HG03442 (cell line): ENCODE measurements around the gene MPDZ.

Experiments used
- ATAC-seq: cut with Tn5 transposase; IDR thresholded peaks from one replicate; pipeline ENCODE4 v1.9.1; 2021; ENCODE audit warnings: mild to moderate bottlenecking, moderate library complexity; ENCODE audit not compliant: unreplicated experiment

MPDZ gene

GRCh38 chr9:13186091-13186490 is 93.4 kb downstream of the MPDZ start:
- no peak for ATAC-seq

GRCh38 chr9:13181652-13182051 is 97.8 kb downstream of the MPDZ start:
- ATAC-seq, result no peak

DNA sequence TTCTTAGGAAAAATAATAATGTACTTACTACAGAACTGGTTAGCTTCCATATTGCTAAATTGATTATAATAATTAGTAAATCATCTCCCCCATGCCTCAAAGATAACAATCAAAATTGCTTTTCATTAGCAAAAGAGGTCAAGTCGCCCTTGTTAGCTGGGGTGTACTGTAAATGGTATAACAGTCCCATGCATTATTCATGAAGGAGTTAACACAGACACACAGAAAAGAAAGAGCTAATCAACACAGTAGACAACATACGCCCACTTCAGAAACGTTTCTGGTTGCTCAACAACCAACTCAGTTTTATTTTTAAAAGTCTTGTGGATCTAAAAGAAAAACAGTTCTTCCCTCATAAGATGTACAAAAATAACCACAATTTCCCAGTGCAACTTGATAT is 100.2 kb downstream of the MPDZ start:
- ATAC-seq, result no peak

GRCh38 chr9:13175732-13176131 is 103.8 kb downstream of the MPDZ start:
- no peak for ATAC-seq

GRCh38 chr9:13174906-13175639 is 104.4 kb downstream of the MPDZ start:
- no peak for ATAC-seq

GRCh38 chr9:13173553-13173952 is 105.9 kb downstream of the MPDZ start:
- no peak for ATAC-seq

GRCh38 chr9:13171261-13171660 is 108.2 kb downstream of the MPDZ start:
- ATAC-seq, result no peak

GRCh38 chr9:13166996-13167395 is 112.5 kb downstream of the MPDZ start:
- no peak for ATAC-seq

DNA sequence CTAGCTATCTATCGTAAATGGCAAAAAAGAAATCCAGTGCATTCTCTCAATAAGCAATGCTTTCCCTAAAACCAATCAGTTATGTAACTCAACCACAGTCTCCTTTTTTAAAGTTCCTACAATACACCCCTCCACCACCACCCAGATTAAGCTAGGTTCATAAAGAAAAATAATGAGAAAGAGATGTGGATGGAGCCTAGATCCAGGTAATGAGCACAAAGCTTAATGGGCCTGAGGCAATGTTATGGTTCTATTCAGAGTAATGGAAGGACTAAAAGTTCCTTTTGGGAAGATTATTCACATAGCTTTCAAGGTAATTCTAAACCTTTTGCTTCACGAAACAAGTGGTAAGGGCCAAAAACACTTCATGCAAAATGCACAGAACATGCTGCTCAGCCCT is 113.5 kb downstream of the MPDZ start:
- ATAC-seq, result no peak

DNA sequence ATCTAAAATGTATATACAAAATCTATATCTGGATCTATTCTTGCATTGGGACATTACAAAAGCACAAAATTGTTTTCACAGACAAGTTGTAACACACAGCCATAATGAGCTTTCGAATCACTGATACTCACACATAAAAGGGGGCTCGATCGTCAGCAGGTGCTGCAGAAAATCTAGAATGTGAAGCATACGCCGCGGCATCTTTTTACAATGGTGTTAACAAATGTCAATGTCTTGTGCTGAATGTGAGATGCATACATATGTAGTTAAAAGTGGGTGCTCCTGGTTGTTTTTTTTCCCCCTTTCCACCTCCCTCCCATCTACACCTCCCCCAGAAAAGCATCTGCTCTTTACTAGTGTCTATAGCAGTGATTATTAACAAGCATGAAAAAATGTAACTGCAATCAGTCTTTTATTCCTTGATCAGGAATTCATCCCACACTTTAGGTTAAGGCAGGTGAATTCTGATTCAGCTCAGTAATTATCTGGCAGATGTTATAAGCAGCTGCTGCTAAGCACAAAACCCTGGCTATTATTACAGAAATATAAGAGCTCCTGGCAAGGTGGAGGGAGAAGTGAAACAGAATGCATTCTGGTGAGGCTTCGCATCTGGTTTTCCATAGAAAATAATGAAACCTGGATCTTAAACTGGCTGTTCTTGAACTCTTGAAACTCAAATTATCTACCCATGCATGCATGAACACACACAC is 114.1 kb downstream of the MPDZ start:
- ATAC-seq, result no peak

- ATAC-seq, result no peak
Measured at GRCh38 chr9:13163946-13164345, 115.5 kb downstream of the MPDZ start.

GRCh38 chr9:13163287-13163686 is 116.2 kb downstream of the MPDZ start:
- no peak for ATAC-seq

DNA sequence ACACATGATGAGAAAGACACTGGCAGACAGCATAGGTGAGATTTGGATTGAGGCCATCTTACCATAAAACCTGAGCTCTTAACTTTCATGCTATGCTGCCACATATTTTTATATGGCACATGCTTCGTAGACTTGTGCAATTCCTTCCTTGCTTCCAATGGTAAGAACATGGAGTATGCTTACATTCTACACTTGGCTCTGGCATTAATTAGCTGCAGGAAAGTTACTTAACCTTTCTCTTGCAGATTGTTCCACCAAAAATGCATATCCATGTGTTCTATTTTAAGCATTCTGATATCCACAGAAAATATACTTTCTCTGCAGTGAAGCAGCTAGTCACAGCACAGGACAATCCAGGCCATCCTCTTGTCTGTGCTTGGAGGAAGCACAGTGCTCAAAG is 119.4 kb downstream of the MPDZ start:
- no peak for ATAC-seq

GRCh38 chr9:13158986-13159385 is 120.5 kb downstream of the MPDZ start:
- no peak for ATAC-seq

DNA sequence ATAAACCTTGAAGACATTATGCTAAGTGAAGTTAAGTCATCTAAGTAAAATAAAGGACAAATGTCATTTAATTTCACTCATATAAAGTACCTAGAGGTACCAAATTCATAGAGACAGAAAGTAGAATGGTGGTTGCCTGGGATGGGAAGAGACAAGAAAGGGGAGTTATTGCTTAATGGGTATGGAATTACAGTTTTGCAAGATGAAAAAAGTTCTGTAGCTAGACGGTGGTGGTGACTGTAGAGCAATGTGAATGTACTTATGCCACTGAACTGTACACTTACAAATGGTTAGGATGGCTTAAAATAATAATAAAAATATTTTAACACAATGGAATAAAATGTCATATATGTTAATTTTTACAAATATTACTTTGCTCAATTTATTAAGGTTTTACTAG is 128.0 kb downstream of the MPDZ start:
- no peak for ATAC-seq

DNA sequence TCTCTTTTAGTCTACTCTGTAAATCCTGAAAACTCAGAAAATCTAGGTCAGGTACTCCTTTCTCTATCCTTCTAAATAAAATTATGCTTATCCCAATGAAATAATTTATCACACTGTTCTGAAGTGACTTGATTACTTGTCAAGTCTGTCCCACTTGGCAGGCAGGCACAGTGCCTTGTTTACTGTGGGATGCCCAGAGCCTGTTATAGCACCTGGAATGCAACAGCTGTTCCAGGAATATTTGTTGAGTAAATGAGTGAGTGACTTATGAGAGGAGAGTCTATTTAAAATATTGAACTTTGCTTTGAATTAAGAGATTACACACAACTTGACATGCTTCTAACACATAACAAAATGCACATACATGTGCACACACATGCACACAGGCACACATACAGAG is 130.0 kb downstream of the MPDZ start:
- ATAC-seq, result no peak

DNA sequence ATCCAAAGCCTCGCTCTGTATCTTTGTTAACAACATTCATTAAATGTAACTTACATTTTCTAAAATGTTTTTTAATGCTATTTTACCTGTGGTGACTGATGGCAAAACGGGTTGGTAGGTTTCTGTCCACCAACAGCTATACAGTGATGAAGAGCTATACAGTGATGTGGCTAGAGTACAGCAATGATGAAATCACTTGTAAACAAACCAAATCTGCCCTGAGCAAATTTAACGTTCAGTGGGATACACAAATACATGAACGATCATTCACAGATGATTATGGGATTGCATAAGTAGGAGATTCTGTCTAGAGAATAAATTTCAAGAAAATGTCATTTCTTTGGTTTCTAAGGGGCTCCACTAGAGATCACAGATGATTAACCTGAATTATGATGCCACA is 132.7 kb downstream of the MPDZ start:
- no peak for ATAC-seq

GRCh38 chr9:13145340-13145739 is 134.2 kb downstream of the MPDZ start:
- no peak for ATAC-seq

DNA sequence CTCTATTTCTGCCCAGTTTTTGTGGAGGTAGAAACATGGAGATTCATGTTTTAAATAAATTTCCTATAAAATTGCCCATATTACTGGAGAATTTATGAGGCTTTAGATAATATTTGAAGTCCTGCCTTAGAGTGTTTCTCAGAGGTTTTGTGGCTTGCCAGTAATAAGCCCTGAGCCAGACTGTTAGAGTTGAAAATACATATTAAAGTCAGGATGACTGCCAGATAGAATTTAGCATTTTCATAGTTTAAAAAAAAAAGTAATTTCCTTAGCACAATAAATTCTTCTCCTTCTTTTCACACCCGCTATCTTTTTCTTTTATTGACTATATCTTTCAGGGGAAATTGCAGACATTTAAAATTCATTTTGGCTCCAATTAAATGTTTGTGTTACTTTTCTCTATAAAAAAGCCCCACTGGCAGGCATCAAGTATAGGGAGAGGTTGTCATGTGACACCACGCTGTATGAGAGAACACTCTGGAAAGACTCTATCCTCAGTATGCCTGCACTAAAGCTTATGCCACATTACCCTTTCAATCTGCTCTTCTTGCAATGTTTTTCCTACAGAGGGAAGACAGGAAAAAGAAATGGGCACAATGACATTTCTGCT is 135.2 kb downstream of the MPDZ start:
- ATAC-seq, result no peak

DNA sequence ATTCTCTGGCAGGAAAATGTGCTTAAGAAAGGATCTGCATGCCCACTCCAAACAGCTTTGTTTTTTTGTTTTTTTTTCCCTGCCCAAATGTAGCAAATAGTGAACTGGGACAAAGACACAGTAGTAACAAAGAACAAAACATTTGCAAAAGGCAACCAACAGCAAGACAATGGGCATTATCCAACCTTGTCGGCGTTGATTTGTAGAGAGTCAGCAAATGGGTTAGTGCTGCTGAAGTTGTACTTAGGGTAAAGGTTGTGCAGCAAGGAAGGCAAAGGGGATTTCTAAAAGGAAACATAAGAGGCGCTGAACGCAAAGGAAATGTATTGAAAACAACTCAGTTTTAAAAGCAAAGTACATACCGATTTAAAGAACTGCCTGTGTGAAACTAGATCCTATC is 136.2 kb downstream of the MPDZ start:
- no peak for ATAC-seq

DNA sequence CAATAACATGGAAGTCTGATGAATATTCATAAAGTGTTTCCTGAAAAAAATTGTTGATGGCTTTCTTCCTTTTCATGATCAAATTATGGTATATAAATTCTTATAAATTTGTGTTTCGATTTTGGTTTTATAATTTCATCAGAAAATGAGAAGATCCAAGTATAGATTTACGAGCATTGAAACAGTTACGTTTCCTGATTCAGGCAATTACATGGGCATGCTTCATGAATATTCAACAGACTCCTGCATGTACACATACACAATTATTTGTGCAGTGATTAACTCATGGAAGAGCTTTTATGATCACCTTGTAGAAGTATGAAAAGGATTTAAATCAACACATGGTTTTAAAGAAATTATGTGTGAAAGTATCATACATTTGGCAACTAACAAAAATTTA is 136.7 kb downstream of the MPDZ start:
- no peak for ATAC-seq

DNA sequence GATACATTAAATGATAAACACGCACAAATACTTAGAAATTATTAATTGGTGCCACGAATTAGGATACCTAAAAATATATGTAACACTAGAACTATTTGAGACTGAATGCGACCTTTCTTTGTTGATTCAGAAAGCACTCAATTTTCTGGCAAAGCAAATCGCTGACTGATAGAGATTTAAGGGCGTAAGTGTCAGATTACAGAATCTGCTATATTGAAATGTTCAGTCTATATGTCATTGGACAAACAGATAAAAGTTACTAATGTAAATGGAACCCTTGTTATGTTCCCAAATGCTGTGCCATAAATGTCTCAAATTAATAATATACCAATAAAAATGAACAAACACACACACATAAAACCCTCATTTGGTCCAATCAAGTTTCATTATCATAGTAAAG is 137.9 kb downstream of the MPDZ start:
- ATAC-seq, result no peak
